Activated CD8-positive, alpha-beta memory T cell treated with anti-CD3 and anti-CD28 coated beads for 1 hour (primary cell): Measurements from ENCODE around the gene HOXB5.

Experiments
- DNase-seq, 2 donors: peaks; one replicate each; pipeline ENCODE4 v3.0.0-alpha.2; 2020; ENCODE audit warnings: low read depth in 1 of 2; ENCODE audit errors: extremely low read depth in 1 of 2

HOXB5 gene

DNA sequence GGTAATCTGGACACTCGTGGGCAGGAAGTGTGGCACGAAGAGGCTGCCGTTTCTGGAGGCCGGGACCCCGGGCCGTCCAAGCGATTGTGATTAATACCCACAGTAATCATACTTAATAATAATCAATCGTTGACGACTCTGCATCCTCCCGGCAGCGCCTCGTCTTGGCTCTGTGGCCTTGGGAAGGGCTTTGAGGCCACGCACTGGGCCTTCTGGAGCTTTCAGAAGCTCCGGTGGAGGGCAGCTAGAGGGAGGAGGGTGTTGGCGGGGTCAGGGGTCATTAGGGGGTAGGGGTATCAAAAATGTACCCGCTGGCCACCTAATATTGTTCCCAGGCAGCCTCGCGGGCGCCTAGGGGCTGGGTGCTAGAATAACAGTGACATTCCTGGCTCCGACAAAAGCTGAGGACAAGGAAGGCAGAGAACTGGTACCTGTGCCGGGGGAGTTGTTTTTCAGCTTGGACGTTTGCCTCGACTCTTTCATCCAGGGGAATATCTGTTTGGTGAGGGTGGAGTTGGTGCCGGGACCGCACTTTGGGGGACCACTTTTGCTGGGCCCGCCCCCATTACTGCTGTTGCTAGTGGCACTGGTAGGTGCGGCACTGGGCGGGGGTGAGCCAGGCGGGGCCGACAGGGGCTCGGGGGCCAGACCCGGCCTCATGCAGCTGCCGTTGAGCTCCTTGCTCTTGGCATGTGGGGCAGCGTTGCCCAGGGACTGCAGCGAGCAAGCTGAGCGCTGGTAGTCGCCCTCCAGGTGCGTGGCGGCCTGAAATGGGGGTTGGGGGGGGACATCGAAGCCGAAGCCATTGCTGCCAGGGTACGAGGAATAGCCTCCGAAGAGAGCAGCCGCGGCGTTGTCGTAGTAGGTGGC lies 41.7 kb downstream of the HOXB5 start:
- no peak for DNase-seq

DNA sequence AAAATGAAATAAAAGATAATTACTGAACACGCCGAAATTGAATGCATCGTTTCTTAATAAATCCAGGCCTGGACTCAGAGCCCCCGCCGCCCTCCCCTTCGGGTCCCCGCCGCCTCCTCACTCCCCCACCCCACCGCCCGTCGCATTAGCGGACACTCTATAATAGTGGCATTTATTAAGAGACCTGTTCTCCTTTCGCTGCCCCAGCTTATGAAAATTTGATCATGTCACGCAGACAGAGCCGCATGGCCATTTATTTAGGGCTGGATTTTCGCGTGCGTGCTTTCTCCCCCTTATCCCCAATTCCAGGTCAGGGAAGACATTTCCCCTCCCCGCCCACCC lies 42.4 kb downstream of the HOXB5 start:
- DNase-seq: no peak

DNA sequence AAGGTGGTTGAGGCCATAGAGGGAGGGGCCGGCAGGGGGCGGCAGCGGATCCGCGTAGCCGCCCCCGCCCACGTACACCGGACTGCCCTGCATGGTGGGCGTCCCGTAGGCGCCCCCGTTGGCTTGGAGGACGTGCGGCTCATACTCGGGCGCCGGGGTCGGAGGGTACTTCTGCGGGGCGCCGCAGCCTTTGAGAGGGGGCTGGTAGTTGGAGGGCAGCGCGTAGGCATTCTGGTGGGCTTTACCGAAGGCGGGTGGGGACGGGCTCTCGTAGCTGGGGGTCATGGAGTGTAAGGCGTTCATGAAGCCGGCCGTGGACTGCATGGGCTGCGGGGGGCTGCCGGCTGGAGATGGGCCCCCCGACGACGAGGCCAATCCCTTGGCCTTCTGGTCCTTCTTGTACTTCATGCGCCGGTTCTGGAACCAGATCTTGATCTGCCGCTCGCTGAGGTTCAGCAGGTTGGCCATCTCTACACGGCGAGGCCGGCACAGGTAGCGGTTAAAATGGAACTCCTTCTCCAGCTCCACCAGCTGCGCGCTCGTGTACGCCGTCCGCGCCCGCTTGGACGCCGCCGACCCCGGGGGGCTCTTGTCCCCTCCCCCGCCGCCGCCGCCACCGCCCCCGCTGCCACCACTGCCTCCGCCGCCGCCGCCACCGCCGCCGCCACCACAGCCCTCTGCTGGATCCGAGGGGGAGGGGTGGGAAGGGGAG lies 42.9 kb downstream of the HOXB5 start:
- no peak for DNase-seq

DNA sequence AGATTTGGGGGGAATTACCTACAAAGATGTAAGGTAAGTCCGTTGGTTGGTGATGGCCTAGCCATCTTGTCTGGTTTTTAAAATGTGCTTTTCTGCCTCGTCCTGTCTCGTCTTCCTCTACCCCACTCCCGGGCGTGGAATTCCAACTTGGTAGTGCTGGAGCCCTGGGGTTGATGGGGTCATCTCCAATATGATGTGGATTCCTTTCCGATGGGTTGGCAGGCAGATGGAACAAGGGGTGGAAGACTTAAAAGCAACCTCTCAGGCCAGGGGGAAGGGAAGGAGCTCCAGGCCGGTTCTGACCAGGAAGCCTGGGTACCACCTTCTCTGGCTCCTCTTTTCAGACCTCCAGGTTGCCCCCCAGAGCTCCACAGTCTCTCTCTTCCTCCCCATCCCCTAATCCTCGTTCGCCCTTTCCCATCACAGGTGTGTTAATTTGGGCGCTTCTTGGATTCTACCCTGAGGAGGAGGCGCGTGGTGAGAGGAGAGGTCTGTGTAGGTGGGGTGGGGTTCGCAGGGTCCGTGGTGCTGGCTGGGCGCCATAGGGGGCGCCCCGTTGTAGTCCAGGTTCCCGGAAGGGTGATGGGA lies 43.6 kb downstream of the HOXB5 start:
- DNase-seq: no peak

DNA sequence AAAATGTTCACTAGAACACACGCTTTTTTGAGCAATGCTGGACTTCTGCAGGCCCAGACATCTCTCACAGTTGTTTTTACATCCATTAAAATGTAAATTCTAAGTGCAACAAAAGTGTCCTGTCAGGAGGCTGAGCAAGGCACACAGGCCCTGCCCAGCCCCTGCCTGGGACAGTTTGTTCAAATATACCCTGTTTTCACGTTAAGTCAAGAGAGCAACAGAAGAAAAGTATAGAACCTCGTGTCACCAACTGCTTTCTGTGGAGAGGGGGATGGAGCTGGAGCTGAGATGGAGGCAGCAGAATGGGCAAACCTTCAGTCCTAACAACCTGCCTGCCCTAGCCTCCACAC lies 44.3 kb downstream of the HOXB5 start:
- no peak for DNase-seq

DNA sequence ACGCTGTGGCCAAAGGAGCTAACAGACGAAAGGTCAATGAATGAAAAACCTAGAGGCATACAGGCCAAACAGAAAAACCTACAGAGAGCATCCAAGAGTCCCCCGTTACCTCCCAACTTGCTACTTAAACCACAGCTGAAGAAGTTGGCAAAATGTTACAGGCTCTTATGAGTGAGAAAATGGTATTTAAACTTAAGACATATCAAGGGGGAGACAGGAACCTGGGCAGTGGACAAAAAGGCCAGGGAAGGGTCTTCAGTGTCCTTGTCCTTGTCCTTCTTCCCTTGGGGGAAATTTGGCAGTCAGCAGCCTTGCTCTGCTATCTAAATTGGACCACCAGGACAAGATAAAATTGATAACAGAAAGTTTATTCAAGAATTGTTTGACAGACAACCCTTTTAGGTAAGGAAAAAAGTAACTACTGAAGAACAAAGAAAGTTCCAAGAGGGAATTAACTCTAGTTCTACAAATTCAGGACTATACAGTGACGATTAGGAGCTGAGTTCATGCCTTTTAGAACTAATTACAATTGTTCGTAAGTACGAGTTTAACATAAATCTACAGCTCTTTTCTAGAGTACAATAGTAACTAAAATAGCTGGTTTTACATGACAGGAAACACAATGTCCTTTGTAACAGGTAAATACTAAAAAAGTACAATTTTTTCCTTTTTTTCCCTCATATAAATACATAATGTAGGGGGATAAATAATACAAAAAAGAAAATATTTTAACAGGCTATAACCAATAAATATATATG lies 44.9 kb downstream of the HOXB5 start:
- no peak for DNase-seq

DNA sequence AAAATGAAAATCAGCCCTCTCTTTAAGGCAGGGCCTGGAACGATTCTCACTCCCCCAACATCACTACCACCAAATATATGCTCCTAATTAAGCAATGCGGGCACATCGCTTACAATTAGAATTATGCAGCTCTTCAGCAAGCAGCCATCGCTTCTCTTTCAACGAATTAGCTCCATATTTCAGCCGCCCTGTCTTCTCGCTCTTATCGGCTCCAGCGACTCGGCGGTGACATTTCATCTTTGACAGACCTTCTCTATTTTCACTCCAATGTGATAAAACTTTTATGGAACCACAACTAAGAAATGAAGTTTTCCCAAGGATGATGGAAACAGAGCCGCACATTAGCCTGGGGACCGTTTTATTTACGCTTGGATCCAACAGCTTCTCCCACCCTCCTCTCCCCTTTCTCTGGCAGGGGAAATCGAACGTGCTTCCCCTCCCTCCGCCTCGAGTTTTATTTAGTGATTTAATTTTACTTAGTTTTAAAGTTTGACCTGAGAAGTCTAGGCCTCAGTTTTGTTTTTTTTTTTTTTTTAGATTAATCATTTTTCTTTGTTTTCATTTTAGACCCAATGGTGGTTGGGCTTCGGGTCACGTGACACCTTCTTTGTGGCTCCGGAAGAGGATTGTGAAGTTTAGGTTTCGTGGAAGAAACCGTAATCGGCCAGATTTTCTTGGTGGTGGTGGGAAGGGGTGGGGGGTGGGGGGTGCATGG lies 45.6 kb downstream of the HOXB5 start:
- no peak for DNase-seq

DNA sequence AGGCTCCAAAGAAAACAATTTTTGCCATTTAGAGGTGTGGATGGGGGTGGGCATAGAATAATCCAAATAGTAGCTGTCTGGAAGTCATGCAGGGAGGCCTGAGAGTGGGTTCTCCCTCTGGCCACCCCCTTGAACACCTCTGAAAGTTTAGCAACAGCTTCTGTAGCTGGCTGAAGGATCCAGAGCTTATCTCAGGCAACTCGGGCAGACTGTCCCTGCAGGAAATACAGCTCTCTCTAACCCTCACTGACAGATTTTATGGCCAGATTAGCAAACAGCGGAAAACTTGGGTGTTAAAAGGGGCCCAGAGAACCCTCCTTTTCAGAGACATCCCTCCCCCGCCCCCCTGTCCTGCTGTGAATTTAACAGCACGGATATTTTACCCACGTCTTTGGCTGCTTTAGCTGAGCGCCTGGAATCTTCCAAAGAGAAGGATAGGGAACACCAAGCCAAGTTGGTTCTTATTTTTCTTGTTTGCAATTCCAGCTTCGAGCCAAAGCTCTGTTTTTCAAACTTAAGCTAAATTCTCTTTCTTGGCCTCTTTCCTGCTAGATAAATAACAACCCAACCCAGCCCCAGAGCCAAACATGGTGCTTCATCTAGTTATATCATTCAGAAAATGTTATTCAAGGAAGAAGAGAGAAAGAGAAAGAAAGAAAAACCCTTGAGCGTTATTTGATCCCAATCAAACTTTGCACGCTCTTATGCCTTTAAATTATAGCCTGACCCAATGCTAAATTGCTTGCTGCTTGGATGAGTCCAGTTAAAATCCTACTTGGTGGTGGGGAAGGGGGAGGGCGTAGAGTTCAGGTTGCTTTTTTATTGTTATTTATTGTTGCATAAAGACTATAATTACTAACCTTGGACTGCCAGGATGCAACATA lies 46.4 kb downstream of the HOXB5 start:
- no peak for DNase-seq

DNA sequence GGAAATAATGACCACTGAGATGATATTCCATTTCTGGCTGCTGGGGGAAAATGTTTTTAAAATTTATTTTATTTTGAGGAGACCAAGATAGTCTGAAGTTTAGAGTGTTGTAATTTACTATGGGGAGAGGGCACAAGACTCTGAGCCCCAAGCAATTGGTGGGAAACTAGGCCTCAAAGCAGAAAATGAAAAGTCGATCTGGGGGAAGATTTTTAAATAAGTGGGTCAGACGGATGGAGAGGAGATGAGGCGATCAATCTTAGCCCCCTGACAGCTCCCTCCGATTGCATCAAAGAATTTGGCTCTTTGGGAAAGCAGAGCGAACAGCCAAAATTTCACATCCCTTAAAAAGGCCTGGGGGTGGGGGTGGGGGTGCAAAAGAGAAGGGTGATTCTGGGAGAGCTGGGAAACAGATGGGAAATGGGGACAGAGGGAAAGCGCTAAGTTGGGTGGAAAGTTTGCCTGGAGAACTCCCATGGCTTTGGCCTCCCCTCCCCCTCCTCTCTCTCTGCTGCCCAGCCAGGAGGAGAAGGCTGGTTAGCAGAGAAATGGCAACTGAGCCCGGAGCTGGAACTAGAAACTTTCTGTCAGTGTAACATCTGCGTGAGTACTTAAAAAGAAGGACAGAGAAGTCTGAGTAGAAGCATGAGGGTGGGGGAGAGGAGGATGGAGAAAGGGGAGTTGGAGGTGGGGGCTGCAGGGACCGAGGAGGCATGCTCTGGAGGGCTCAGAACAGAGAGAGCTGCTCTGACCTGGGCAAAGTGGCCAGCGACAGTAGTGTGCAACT lies 47.2 kb downstream of the HOXB5 start:
- DNase-seq: no peak

DNA sequence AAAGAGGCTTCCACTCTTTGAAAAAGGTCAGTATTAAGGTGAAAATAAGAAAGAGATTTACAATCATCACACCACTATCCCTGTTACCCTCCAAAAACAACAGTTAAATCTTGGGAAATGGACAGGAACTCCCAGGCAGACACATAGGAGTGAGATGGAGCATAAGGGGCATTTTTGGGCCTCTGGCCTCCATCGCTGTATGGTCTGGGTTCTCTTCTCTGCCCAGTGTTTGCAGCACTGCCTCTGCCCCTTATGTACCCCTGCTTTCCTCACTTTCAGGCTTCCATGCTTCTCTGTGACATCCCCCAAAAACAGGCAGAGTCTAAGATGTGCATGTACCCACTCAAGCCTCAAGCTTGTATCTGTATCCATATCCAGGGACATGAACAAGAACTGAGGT lies 48.0 kb downstream of the HOXB5 start:
- no peak for DNase-seq

DNA sequence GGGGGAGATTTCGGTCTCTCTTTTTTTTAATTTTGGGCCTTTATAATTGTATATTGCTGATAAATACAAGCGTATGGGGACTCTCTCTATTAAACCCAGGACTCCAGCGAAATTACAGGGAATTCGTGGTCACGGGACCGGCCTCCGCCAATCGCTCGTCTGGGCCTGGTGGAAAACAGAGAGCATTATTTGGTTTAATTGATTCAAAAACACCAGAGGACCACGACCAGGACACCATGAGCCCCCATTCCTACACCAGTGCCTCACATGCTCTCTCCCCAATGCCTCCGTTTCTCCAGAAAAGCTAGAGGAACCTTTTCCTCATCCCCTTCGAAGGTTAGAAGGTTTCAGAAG lies 48.6 kb downstream of the HOXB5 start, which contains the start of gene HOXB2:
HOXB2 (minus strand) TSS at position 88 of the 354 bp plus-strand sequence. CDS start 198 bp downstream, outside the sequence.
- DNase-seq: no peak

DNA sequence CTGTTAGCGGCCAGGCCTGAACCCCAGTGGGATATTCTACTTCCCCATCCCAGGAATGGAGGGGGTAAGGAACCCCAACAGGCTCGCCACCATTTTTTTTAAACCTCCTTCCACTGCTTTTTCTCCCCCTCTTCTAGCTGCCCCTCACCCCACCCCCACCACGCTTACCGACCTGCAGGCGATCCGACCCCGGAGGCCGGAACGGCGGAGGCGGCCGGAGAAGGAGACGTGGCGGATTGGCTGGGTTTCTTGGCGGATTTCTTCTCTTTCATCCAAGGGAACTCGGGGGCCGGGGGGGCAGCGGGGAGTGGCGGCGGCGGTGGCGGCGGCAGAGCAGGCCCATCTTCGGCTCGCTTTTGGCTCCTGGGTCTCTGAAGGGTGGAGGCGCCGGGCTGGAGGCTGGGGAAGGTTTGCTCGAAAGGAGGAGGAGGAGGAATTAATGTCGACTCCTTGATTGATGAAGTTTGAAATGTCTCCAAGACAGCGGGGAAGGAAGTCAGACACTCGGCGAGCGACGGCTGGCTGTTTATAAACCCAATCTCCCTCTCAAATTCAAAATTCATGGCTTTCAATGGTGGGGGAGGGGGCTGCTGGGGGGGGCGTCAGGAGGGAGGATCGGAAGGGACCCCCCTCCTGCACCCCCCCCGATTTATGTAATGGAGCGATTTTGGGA lies 49.1 kb downstream of the HOXB5 start:
- DNase-seq: no peak

DNA sequence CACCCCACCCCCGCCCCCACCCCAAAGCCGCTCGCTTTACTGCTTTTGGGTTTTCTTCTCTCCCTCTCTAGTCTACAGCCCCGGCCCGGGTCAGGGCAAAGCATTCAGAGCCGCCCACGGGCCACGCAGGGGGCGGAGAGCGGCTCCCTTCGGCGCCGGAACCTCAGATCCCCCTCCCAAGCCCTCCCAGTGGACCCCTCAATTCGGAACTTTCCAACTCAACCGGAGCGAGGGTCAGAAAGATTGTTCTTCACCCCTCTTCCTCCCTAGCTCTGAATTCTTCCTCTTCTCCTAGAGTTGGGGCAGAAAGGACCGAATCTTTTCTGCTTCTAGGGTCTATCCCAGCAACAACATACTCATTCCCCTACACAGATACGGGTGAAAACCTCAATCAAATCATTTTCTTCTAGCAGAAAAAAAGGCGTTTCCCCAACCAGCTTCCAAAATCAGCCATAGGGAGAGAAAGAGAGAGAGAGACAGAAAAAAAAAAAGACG lies 49.7 kb downstream of the HOXB5 start:
- no peak for DNase-seq

DNA sequence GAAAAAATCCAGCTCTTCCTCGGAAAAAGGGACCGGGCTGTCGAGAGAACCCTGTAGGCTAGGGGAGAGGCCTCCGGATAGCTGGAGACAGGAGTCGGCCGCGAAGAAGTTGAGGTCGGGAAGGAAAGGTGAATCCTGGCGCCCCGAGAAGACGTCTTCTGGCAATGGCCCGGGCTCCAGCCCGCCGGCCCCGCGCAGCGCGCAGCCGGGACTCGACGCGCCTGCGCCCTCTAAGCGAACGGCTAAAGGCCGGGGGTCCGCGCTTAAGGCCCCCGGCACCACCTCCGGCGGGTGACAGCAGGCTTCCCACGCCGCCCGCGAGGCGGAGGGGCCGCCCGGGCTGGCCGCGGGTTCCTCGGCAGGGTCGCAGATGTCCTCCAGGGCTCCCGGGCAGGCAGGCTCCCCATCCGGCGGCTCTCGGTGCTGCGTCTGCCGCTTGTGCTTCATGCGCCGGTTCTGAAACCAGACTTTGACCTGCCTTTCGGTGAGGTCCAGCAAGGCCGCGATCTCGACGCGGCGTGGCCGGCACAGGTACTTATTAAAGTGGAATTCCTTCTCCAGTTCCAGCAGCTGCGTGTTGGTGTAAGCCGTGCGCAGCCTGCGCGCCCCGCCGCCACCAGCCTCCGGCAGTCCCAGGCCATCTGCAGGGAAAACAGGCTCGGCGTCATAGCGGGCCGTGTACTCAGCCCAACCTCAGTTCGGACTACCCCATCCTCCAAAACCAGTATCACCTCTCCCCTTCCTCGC lies 50.3 kb downstream of the HOXB5 start:
- DNase-seq: no peak

DNA sequence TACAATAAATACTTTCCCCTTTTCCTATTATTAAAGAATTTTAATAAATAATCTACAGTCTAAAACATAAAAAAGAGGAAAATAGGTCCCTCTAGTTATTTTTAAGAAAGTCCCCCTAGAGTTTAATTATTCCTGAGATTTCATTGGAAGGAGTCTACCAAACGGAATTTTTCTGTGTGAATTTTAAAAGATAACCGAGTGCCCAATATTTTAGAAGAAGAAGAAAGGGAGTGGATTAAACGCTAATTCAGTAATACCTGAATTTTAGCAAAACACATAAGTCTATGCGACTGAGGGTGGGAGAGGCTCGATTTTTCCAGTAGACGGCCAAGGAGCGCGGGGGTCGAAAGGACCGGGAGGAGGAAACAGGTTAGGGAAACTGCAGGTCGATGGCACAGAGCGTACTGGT lies 50.9 kb downstream of the HOXB5 start:
- no peak for DNase-seq

DNA sequence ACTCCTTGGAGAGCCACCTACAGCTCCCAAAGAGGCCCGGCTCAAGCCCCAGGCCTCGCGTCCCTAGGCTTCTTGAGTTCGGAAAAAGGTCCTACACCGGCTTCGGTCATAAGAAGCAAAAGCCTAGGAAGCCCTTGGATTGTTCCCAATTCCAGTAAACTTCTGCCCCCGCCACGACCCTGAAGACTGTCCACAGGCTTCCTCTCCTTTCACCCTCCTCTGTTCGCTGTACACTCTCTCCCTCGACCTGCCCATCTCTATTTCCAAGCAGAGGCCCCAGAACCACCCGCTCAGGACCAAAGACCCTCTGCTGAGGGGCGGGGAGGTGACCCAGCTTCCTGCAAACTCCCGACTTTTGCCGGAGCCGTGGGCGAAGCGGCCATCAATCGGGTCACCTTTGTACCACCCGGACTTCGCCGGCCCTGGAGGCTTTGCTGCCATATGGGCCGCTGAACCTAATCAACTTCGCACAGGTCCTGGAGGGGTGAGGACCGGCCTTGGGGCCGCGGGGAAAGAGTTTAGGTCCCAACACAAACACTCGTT lies 51.4 kb downstream of the HOXB5 start:
- no peak for DNase-seq

DNA sequence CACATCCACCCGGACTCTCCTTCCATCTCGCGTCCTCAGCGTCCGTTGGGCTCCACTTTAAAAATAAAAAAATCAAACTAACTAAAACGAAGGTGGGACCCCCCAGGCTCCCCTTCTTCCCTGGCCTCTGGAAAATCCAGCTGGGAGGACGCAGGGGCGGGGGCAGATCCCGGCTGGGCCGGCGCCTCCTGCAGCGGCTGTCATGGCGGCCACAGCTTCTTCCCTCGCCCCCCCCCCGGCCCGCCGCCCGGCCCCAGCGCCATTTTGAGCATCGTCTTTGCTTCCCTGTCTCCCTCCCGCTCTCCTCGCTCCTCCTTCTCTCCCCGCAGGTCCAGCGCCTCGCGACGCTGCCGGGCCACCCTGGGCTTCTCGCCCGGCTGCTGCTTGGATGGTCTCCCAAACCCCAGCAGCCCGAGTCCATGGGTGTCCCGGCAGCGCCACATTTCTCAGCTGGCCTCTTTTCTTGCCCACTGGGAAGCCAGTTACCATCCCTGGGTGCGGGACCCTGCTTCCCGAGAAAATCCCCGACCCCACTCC lies 51.9 kb downstream of the HOXB5 start:
- DNase-seq: no peak
